IMR-90 (cell line): Measurements from ENCODE around the gene SBK2. TPM values are rescaled to one million over a fixed set of nuclear protein-coding genes. Genes with fewer than 3 reads are reported as not detected.
A peak's percentile ranks its signal among the peaks of the same experiment; 100 is the strongest.

Experiments
- ATAC-seq: fragments of 200-7000 bp; cut with Tn5 transposase; 2 replicates; pipeline ENCODE4 v1.9.1; 2020; ENCODE audit warnings: low read depth, mild to moderate bottlenecking, moderate library complexity
- BruUV-seq: library from RNA; stranded (reverse); fragments of 400-500 nt; replicated peaks from 2 replicates; lab custom pipeline; 2021; lab: Mats Ljungman, UMichigan
- CTCF ChIA-PET: fragments of 300-600 bp; formaldehyde crosslinking; extraction: SDS; loops from one replicate; lab custom pipeline; 2021; ENCODE audit warnings: antibody characterized with exemption; lab: Yijun Ruan, JAX
- POLR2A ChIA-PET: fragments of 300-600 bp; sonication (Branson Sonifier 250); formaldehyde crosslinking; loops from one replicate; lab custom pipeline; 2022; ENCODE audit warnings: antibody characterized with exemption; ENCODE audit not compliant: unreplicated experiment; lab: Charles Lee
- DNase-seq: peaks from one replicate; pipeline ENCODE4 v3.0.0; 2013
- H2AFZ ChIP-seq: replicated peaks from 2 replicates; pipeline ENCODE3; 2013; ENCODE audit warnings: low read length, mild to moderate bottlenecking; ENCODE audit not compliant: poor library complexity
- H2AK5ac ChIP-seq: 2 replicates; pipeline ENCODE4 v1.6.1; 2013; ENCODE audit warnings: low read depth, low read length, inconsistent platforms
- H2AK9ac ChIP-seq: replicated peaks from 2 replicates; pipeline ENCODE3; 2013; ENCODE audit warnings: mild to moderate bottlenecking, low read depth, low read length, moderate library complexity; ENCODE audit not compliant: poor library complexity
- H2BK120ac ChIP-seq: 2 replicates; pipeline ENCODE4 v1.6.1; 2013; ENCODE audit warnings: low read depth, low read length, inconsistent platforms
- H2BK15ac ChIP-seq: 3 replicates; pipeline ENCODE4 v1.6.1; 2013; ENCODE audit warnings: low read depth, low read length, inconsistent platforms
- H2BK20ac ChIP-seq: 2 replicates; pipeline ENCODE4 v1.6.1; 2013; ENCODE audit warnings: low read depth, mild to moderate bottlenecking, inconsistent platforms, low read length, moderate library complexity
- H2BK5ac ChIP-seq: 2 replicates; pipeline ENCODE4 v1.6.1; 2013; ENCODE audit warnings: mild to moderate bottlenecking, low read depth, low read length, inconsistent platforms; ENCODE audit not compliant: poor library complexity, severe bottlenecking
- H3K14ac ChIP-seq: replicated peaks from 2 replicates; pipeline ENCODE4 v1.6.1; 2013; ENCODE audit warnings: low read depth, low read length, inconsistent platforms
- H3K18ac ChIP-seq: 2 replicates; pipeline ENCODE4 v1.6.1; 2013; ENCODE audit warnings: low read depth, low read length, control low read depth
- H3K23ac ChIP-seq: 2 replicates; pipeline ENCODE4 v1.6.1; 2013; ENCODE audit warnings: low read depth, low read length, inconsistent platforms
- H3K27ac ChIP-seq: 2 replicates; pipeline ENCODE4 v1.5.1; 2013; ENCODE audit warnings: mild to moderate bottlenecking, control low read depth, low read length; ENCODE audit not compliant: insufficient read depth
- H3K27me3 ChIP-seq: 2 replicates; pipeline ENCODE4 v1.6.1; 2013; ENCODE audit warnings: low read length; ENCODE audit not compliant: control insufficient read depth, insufficient read depth
- H3K36me3 ChIP-seq: 2 replicates; pipeline ENCODE4 v1.6.1; 2013; ENCODE audit warnings: low read length, mixed read lengths; ENCODE audit not compliant: control insufficient read depth, insufficient read depth
- H3K4ac ChIP-seq: 2 replicates; pipeline ENCODE4 v1.6.1; 2013; ENCODE audit warnings: low read depth, low read length, inconsistent platforms
- H3K4me1 ChIP-seq: 2 replicates; pipeline ENCODE4 v1.6.1; 2013; ENCODE audit warnings: low read length, mixed read lengths; ENCODE audit not compliant: control insufficient read depth, insufficient read depth
- H3K4me2 ChIP-seq: 2 replicates; pipeline ENCODE4 v1.6.1; 2013; ENCODE audit warnings: low read depth, mild to moderate bottlenecking, control low read depth, low read length, moderate library complexity
- H3K4me3 ChIP-seq: 2 replicates; pipeline ENCODE4 v1.5.1; 2013; ENCODE audit warnings: low read depth, mild to moderate bottlenecking, control low read depth, low read length, moderate library complexity; ENCODE audit not compliant: insufficient read depth
- H3K56ac ChIP-seq: 2 replicates; pipeline ENCODE4 v1.6.1; 2013; ENCODE audit warnings: low read length, inconsistent platforms; ENCODE audit not compliant: insufficient read depth; ENCODE audit errors: extremely low read depth
- H3K79me1 ChIP-seq, 2 experiments: 2 replicates each; pipeline ENCODE4 v1.6.1; 2013; ENCODE audit warnings: low read length in 2 of 2, inconsistent platforms in 1 of 2, low read depth in 1 of 2
- H3K9ac ChIP-seq: 2 replicates; pipeline ENCODE4 v1.6.1; 2013; ENCODE audit warnings: low read depth, low read length, control low read depth
- H3K9me1 ChIP-seq: 2 replicates; pipeline ENCODE4 v1.6.1; 2013; ENCODE audit warnings: low read length, inconsistent platforms; ENCODE audit not compliant: insufficient read depth
- H3K9me3 ChIP-seq: 2 replicates; pipeline ENCODE4 v1.6.1; 2013; ENCODE audit warnings: low read length; ENCODE audit not compliant: control insufficient read depth, insufficient read depth
- H4K20me1 ChIP-seq: 2 replicates; pipeline ENCODE4 v1.6.1; 2013; ENCODE audit warnings: low read length, inconsistent platforms; ENCODE audit not compliant: insufficient read depth
- H4K5ac ChIP-seq: 2 replicates; pipeline ENCODE4 v1.6.1; 2013; ENCODE audit warnings: mild to moderate bottlenecking, low read depth, low read length, control low read depth
- H4K8ac ChIP-seq, 2 experiments: 2 replicates each; pipeline ENCODE4 v1.6.1; 2013; ENCODE audit warnings: low read depth in 2 of 2, low read length in 2 of 2, control low read depth in 1 of 2, inconsistent platforms in 1 of 2
- H4K91ac ChIP-seq: 2 replicates; pipeline ENCODE4 v1.6.1; 2013; ENCODE audit warnings: low read depth, low read length, inconsistent platforms; ENCODE audit not compliant: insufficient read depth
- CEBPB ChIP-seq: IDR thresholded peaks from 2 replicates; pipeline ENCODE4 v1.6.1; 2012; ENCODE audit warnings: low read depth, low read length, improper control_type of control experiment
- CHD1 ChIP-seq: IDR thresholded peaks from 2 replicates; pipeline ENCODE4 v1.6.1; 2012; ENCODE audit warnings: low read depth, low read length, improper control_type of control experiment
- FOS ChIP-seq: fragments of 150-350 bp; IDR thresholded peaks from 2 replicates; pipeline ENCODE4 v1.6.1; 2016; ENCODE audit warnings: low read depth, low read length
- MAFK ChIP-seq: IDR thresholded peaks from 2 replicates; pipeline ENCODE4 v1.6.1; 2012; ENCODE audit warnings: low read depth, low read length, improper control_type of control experiment
- MAZ ChIP-seq: IDR thresholded peaks from 2 replicates; pipeline ENCODE4 v1.6.1; 2012; ENCODE audit warnings: low read depth, mild to moderate bottlenecking, low read length, improper control_type of control experiment, moderate library complexity, borderline replicate concordance
- NFE2L2 ChIP-seq: fragments of 150-350 bp; IDR thresholded peaks from 2 replicates; pipeline ENCODE4 v1.6.1; 2016; ENCODE audit warnings: low read depth, mild to moderate bottlenecking, low read length
- POLR2A ChIP-seq: IDR thresholded peaks from 2 replicates; pipeline ENCODE4 v1.6.1; 2012; ENCODE audit warnings: mild to moderate bottlenecking, low read depth, low read length
- RAD21 ChIP-seq: IDR thresholded peaks from 2 replicates; pipeline ENCODE4 v1.6.1; 2012; ENCODE audit warnings: low read length, improper control_type of control experiment
- RCOR1 ChIP-seq: IDR thresholded peaks from 2 replicates; pipeline ENCODE4 v1.6.1; 2012; ENCODE audit warnings: mild to moderate bottlenecking, low read length, improper control_type of control experiment; ENCODE audit not compliant: insufficient replicate concordance
- RFX5 ChIP-seq: IDR thresholded peaks from 2 replicates; pipeline ENCODE4 v1.8.0; 2012; ENCODE audit warnings: low read depth, mild to moderate bottlenecking, low read length, moderate library complexity
- SMC3 ChIP-seq: fragments of 150-350 bp; IDR thresholded peaks from 2 replicates; pipeline ENCODE4 v1.6.1; 2016; ENCODE audit warnings: low read depth, mild to moderate bottlenecking, antibody characterized with exemption, low read length, moderate library complexity
- WGBS, 2 experiments: methylation state at CpG; one replicate each; pipeline versions ENCODE4 v1.1.5 to v1.1.7; 2013; ENCODE audit warnings: missing lambda C conversion rate in 2 of 2; ENCODE audit not compliant: insufficient read length in 1 of 2; ENCODE audit errors: extremely low coverage in 2 of 2; 5-methylcytosine and 5-hydroxymethylcytosine counted together
- dilution Hi-C: fragments of 300-500 bp; cut with HindIII; formaldehyde crosslinking; loops from one replicate; pipeline ENCODE4 v1.14.3; 2018; ENCODE audit warnings: low sequenced_read_pairs; ENCODE audit not compliant: unreplicated experiment
- in situ Hi-C: fragments of 300-500 bp; cut with MboI; formaldehyde crosslinking; loops from 3 replicates; pipeline ENCODE4 v1.14.3; 2019; ENCODE audit warnings: low sequenced_read_pairs, inconsistent platforms, mixed read lengths
- intact Hi-C: fragments of 100-400 bp; cut with micrococcal nuclease; formaldehyde crosslinking; loops from 2 replicates; pipeline ENCODE4 v1.10.0; 2022
- polyA plus RNA-seq, 3 experiments: library from polyadenylated mRNA; depleted of rRNA; stranded (reverse); fragments of >200 nt; gene quantifications; 2 replicates each; pipeline ENCODE4 v1.2.3, GENCODE V29; 2012; ENCODE audit warnings: low replicate concordance in 1 of 3
- total RNA-seq: library from RNA; depleted of rRNA; stranded (reverse); fragments of >200 nt; gene quantifications from 2 replicates; pipeline ENCODE4 v1.2.3, GENCODE V29; 2012
- TF ChIP-seq, protein P1 (sequence below): fragments of 150-350 bp; IDR thresholded peaks from 2 replicates; pipeline ENCODE4 v1.6.1; 2017; ENCODE audit warnings: mild to moderate bottlenecking, antibody characterized with exemption, low read length, low read depth
- TF ChIP-seq, protein P2 (sequence below): conservative IDR thresholded peaks from 2 replicates; pipeline ENCODE4 v1.5.1; 2012; ENCODE audit warnings: mild to moderate bottlenecking, low read depth, low read length, improper control_type of control experiment
- TF ChIP-seq, protein P3 (sequence below): fragments of 150-350 bp; IDR thresholded peaks from 2 replicates; pipeline ENCODE4 v1.6.1; 2016; ENCODE audit warnings: low read depth, mild to moderate bottlenecking, low read length, moderate library complexity, borderline replicate concordance

SBK2 gene
- total and polyA plus RNA-seq, 2 of the 4 experiments (the other 2 are of a cell fraction), result 0.48 TPM; not detected in 1

DNA sequence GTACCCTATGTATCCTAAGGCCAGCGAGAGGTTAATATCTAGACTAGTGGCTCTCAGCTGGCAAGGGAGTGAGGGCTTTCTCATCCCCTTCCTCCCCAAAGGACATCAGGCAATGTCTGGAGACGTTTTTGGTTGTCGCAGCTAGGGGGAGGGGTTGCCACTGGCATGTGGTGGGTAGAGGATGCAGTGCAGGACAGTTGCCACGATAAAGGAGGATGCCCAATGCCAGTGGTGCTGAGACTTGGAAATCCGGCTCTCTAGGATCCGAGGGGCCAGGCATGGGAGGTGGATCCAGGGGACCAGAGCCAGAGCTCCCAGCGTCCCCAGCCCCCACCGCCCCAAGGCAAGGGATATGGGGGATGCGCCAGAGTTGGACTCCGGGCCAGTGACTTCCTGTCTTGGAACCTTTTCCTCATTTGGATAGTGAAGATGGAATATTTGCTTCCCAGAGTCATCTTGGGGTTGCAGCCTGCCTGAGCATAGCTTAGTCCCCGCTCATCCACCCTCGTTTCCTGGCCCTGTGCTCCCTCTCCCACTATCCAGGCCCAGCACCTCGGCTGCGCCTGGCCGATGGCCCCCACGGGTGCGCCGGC lies 43.8 kb downstream of the SBK2 start:
- H3K27ac ChIP-seq, result peak overlapping the region; percentile 19
- no peaks in the 10 kb centered on the region for H3K27me3 ChIP-seq
- 0 out of 2 replicates have a peak, but pooled peaks cover 3% of the 10 kb centered on the region for H3K36me3 ChIP-seq
- ATAC-seq (peak; percentile 27), DNase-seq (peak; percentile 67)
- H2AK5ac ChIP-seq, result peak overlapping the region; percentile 76; the same call in 1 of the 2 replicates
- H4K8ac ChIP-seq, result peak overlapping the region; percentile 15 to 77; a peak in 3 of 4 replicates
- ChIA-PET POLR2A (no interaction called here), CTCF (interaction anchor here (0.6 to 3.1 kb wide), 2 partner anchors 11 to 97 kb away, joined by 4 to 16 read pairs; no protein-coding TSS in a partner anchor)
- no peaks in the 10 kb centered on the region for H4K20me1 ChIP-seq
- H2BK20ac ChIP-seq, result peak overlapping the region; percentile 72
- no peak overlapping the region for H3K9ac ChIP-seq
- 58% methylated on average over 2 of the region's 18 CpGs; no CpG with 5 or more reads in 1 of the 2 experiments for WGBS, 2 experiments
- in situ Hi-C loops (loop anchor here (25.0 kb wide), 1 partner anchor 1031 kb away; the partner anchor contains the start of genes CDC42EP5 and LENG9), dilution Hi-C loops (no loop called here), intact Hi-C loops (no loop called here)
- H2BK5ac ChIP-seq, result peak overlapping the region; percentile 94
- H3K4me3 ChIP-seq, result no peak overlapping the region; the same call in 1 of the 2 replicates
- peak overlapping the region; percentile 69 for H4K5ac ChIP-seq
- H3K9me3 ChIP-seq, result no peaks in the 10 kb centered on the region
- peak overlapping the region; percentile 84 for H3K4ac ChIP-seq
- H3K14ac ChIP-seq, result 0 out of 2 replicates have a peak overlapping the region, but pooled peaks have one; percentile 10
- peaks cover 3% of the 10 kb centered on the region for H3K9me1 ChIP-seq
- peaks cover 24% of the 10 kb centered on the region for H3K4me1 ChIP-seq
- no TSS peak for BruUV-seq
- H2BK15ac ChIP-seq, result no peak overlapping the region
- peak overlapping the region; percentile 17 for H2AK9ac ChIP-seq
- H3K56ac ChIP-seq, result 0 out of 2 replicates have a peak overlapping the region, but pooled peaks have one; percentile 7
- H3K4me2 ChIP-seq, result peak overlapping the region; percentile 25; the same call in 1 of the 2 replicates
- peaks cover 0 to 21% of the 10 kb centered on the region in 2 experiments for H3K79me1 ChIP-seq
- peak overlapping the region; percentile 77 for H2AFZ ChIP-seq
- H3K23ac ChIP-seq, result 0 out of 2 replicates have a peak overlapping the region, but pooled peaks have one; percentile 59
- peak overlapping the region; percentile 76 for H4K91ac ChIP-seq
- peak overlapping the region; percentile 80 for H2BK120ac ChIP-seq
- no peak overlapping the region for H3K18ac ChIP-seq
- TF ChIP-seq CHD1 (no peak), NFE2L2 (no peak), CEBPB (no peak), MAFK (no peak), MAZ (no peak; the same call in 1 of the 2 replicates), FOS (no peak), RCOR1 (no peak), SMC3 (no peak), POLR2A (no peak), RAD21 (no peak), RFX5 (no peak)
- TF ChIP-seq, protein P1, sequence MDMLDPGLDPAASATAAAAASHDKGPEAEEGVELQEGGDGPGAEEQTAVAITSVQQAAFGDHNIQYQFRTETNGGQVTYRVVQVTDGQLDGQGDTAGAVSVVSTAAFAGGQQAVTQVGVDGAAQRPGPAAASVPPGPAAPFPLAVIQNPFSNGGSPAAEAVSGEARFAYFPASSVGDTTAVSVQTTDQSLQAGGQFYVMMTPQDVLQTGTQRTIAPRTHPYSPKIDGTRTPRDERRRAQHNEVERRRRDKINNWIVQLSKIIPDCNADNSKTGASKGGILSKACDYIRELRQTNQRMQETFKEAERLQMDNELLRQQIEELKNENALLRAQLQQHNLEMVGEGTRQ, result no peak
- TF ChIP-seq, protein P2, sequence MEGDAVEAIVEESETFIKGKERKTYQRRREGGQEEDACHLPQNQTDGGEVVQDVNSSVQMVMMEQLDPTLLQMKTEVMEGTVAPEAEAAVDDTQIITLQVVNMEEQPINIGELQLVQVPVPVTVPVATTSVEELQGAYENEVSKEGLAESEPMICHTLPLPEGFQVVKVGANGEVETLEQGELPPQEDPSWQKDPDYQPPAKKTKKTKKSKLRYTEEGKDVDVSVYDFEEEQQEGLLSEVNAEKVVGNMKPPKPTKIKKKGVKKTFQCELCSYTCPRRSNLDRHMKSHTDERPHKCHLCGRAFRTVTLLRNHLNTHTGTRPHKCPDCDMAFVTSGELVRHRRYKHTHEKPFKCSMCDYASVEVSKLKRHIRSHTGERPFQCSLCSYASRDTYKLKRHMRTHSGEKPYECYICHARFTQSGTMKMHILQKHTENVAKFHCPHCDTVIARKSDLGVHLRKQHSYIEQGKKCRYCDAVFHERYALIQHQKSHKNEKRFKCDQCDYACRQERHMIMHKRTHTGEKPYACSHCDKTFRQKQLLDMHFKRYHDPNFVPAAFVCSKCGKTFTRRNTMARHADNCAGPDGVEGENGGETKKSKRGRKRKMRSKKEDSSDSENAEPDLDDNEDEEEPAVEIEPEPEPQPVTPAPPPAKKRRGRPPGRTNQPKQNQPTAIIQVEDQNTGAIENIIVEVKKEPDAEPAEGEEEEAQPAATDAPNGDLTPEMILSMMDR, result no peak
- TF ChIP-seq, protein P3, sequence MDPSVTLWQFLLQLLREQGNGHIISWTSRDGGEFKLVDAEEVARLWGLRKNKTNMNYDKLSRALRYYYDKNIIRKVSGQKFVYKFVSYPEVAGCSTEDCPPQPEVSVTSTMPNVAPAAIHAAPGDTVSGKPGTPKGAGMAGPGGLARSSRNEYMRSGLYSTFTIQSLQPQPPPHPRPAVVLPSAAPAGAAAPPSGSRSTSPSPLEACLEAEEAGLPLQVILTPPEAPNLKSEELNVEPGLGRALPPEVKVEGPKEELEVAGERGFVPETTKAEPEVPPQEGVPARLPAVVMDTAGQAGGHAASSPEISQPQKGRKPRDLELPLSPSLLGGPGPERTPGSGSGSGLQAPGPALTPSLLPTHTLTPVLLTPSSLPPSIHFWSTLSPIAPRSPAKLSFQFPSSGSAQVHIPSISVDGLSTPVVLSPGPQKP, result no peak
